ENCODE results near the gene COL6A5.

The COL6A5 gene

GRCh38 chr3:130488769-130489450, 143.4 kb downstream of the COL6A5 start:
- H3K36me3 ChIP-seq, result no peaks in the 10 kb centered on the region
- H3K27ac ChIP-seq, result no peak overlapping the region
- no peaks in the 10 kb centered on the region for H3K27me3 ChIP-seq
- no peak for TF ChIP-seq CTCF (IDR thresholded peaks at IDR 0.05)
- H3K4me1 ChIP-seq (ENCODE audit: control insufficient read depth in 1 of 2, insufficient read depth in 1 of 2, low read depth in 1 of 2, low read length in 1 of 2), result no peaks in the 10 kb centered on the region
- H3K9me3 ChIP-seq, result no peaks in the 10 kb centered on the region
- H3K4me3 ChIP-seq (ENCODE audit: low read depth in 1 of 2, low read length in 1 of 2), result no peak overlapping the region

- TF ChIP-seq CTCF (IDR thresholded peaks at IDR 0.05), result no peak
- Histone ChIP-seq H3K36me3 (no peaks in the 10 kb centered on the region), H3K9me3 (no peaks in the 10 kb centered on the region), H3K27me3 (no peaks in the 10 kb centered on the region), H3K4me3 (ENCODE audit: low read depth in 1 of 2, low read length in 1 of 2) (no peak overlapping the region), H3K27ac (no peak overlapping the region), H3K4me1 (ENCODE audit: control insufficient read depth in 1 of 2, insufficient read depth in 1 of 2, low read depth in 1 of 2, low read length in 1 of 2) (no peaks in the 10 kb centered on the region)
Observed at GRCh38 chr3:130490241-130490640, 144.8 kb downstream of the COL6A5 start.

DNA sequence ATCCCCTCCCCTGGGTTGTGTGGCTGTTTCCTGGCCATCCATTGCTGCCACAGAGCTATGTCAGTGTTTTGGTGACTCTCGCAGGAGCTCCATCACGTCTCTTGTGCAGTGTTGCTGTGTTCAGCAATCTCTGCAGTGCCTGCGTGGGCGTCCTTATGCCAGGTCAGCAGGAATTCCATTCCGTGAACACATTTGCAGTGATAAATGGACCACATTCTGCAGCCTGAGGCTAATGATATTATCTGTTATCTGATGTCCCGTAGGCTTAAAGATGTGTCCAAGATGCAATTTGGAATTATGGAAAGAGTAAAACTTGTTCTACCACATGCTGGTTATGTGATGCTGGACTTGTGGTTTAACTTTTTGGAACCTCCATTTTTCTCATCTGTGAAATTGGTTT, 146.0 kb downstream of the COL6A5 start:
- no peaks in the 10 kb centered on the region for H3K36me3 ChIP-seq
- no peak overlapping the region for H3K27ac ChIP-seq
- no peaks in the 10 kb centered on the region for H3K27me3 ChIP-seq
- H3K9me3 ChIP-seq, result no peaks in the 10 kb centered on the region
- no peak overlapping the region for H3K4me3 ChIP-seq (ENCODE audit: low read depth in 1 of 2, low read length in 1 of 2)
- no peak for TF ChIP-seq CTCF (IDR thresholded peaks at IDR 0.05)
- no peaks in the 10 kb centered on the region for H3K4me1 ChIP-seq (ENCODE audit: control insufficient read depth in 1 of 2, insufficient read depth in 1 of 2, low read depth in 1 of 2, low read length in 1 of 2)

GRCh38 chr3:130504701-130505100, 159.2 kb downstream of the COL6A5 start:
- no peak for TF ChIP-seq CTCF (IDR thresholded peaks at IDR 0.05)
- H3K4me1 ChIP-seq (ENCODE audit: control insufficient read depth in 1 of 2, insufficient read depth in 1 of 2, low read depth in 1 of 2, low read length in 1 of 2), result no peaks in the 10 kb centered on the region
- no peaks in the 10 kb centered on the region for H3K36me3 ChIP-seq
- H3K27me3 ChIP-seq, result peaks cover 23% of the 10 kb centered on the region
- no peak overlapping the region for H3K27ac ChIP-seq
- no peak overlapping the region for H3K4me3 ChIP-seq (ENCODE audit: low read depth in 1 of 2, low read length in 1 of 2)
- H3K9me3 ChIP-seq, result no peaks in the 10 kb centered on the region

DNA sequence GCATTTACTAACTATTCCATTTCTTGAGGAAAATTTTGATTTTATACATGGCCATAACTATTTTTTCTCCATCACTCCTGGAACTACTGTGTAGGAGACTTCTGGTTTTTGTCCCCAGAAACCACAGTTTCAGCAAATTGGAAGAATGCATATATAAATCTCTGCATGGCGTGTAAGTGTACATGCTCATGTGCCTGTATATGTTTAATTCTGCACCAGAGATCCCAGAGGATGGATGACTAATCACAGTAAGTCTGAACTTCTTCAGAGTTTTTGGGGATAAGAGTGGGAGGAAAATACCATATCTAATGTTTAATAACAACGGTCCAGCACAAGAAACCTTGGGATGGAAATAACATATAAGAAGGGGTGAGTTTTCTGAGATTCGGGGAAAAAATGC, 160.6 kb downstream of the COL6A5 start:
- Histone ChIP-seq H3K27me3 (peaks cover 23% of the 10 kb centered on the region), H3K36me3 (no peaks in the 10 kb centered on the region), H3K4me3 (ENCODE audit: low read depth in 1 of 2, low read length in 1 of 2) (no peak overlapping the region), H3K9me3 (no peaks in the 10 kb centered on the region), H3K4me1 (ENCODE audit: control insufficient read depth in 1 of 2, insufficient read depth in 1 of 2, low read depth in 1 of 2, low read length in 1 of 2) (no peaks in the 10 kb centered on the region), H3K27ac (no peak overlapping the region)
- TF ChIP-seq CTCF (IDR thresholded peaks at IDR 0.05), result no peak
